Small intestine (tissue), 7 donors: ENCODE measurements around the gene NCKAP5. TPM values are rescaled to one million over a fixed set of nuclear protein-coding genes. Genes with fewer than 3 reads are reported as not detected.

Experiments used
- DNase-seq, 2 donors: peaks; one replicate each; pipeline versions ENCODE4 v3.0.0 to v3.0.0-alpha.2; 2013
- FAIRE-seq: peaks from 2 replicates; lab custom pipeline; 2012; peaks lifted over from hg19 to GRCh38; lab: Jason Lieb, UNC
- H3K27ac ChIP-seq, 3 donors: one replicate each; pipeline ENCODE4 v1.5.1; 2013; ENCODE audit warnings: low read length in 2 of 3, mild to moderate bottlenecking in 2 of 3, control low read depth in 1 of 3, inconsistent platforms in 1 of 3, low read depth in 1 of 3, moderate library complexity in 1 of 3
- H3K27me3 ChIP-seq, 3 donors: one replicate each; pipeline ENCODE4 v1.6.1; 2013; ENCODE audit warnings: low read length in 3 of 3, inconsistent platforms in 1 of 3; ENCODE audit not compliant: control insufficient read depth in 3 of 3, insufficient read depth in 3 of 3
- H3K36me3 ChIP-seq, 3 donors: one replicate each; pipeline ENCODE4 v1.6.1; 2013; ENCODE audit warnings: low read length in 3 of 3, inconsistent platforms in 1 of 3, low read depth in 1 of 3, mild to moderate bottlenecking in 1 of 3, moderate library complexity in 1 of 3; ENCODE audit not compliant: control insufficient read depth in 3 of 3, insufficient read depth in 2 of 3
- H3K4me1 ChIP-seq, 3 donors: one replicate each; pipeline ENCODE4 v1.6.1; 2013; ENCODE audit warnings: low read length in 2 of 3, inconsistent platforms in 1 of 3, low read depth in 1 of 3, mild to moderate bottlenecking in 1 of 3, moderate library complexity in 1 of 3; ENCODE audit not compliant: control insufficient read depth in 3 of 3, insufficient read depth in 2 of 3
- H3K4me3 ChIP-seq, 3 donors: one replicate each; pipeline ENCODE4 v1.5.1; 2013; ENCODE audit warnings: low read length in 3 of 3, control low read depth in 1 of 3, inconsistent platforms in 1 of 3, low read depth in 1 of 3, mild to moderate bottlenecking in 1 of 3, moderate library complexity in 1 of 3
- H3K9me3 ChIP-seq, 2 donors: one replicate each; pipeline ENCODE4 v1.6.1; 2013; ENCODE audit warnings: low read depth in 1 of 2, low read length in 1 of 2; ENCODE audit not compliant: control insufficient read depth in 2 of 2, insufficient read depth in 1 of 2
- WGBS, 3 donors: extraction: QIAGEN DNeasy Blood & Tissue Kit; methylation state at CpG; one replicate each; pipeline ENCODE4 v1.1.7; 2013; 5-methylcytosine and 5-hydroxymethylcytosine counted together
- polyA plus RNA-seq, 4 donors: library from polyadenylated mRNA; stranded (reverse) in 3 of 4; unstranded in 1 of 4; fragments of 200-250 nt in 3 of 4; fragments of 120-200 nt in 1 of 4; gene quantifications; one replicate each; pipeline versions ENCODE4 v1.2.1 to v1.2.3, GENCODE V29; 2013
- donor health status: healthy with polysubstance abuse.
- donor health status: control.
- donor health status: control.
- donor health status: Bipolar disorder and iron deficiency.
- donor health status: healthy.

The NCKAP5 gene
- polyA plus RNA-seq, 4 donors: 0.52 to 7.8 (median 6.5) TPM

- Histone ChIP-seq H3K9me3 (no peaks in the 10 kb centered on the region), H3K4me3 (no peak overlapping the region), H3K27me3 (no peaks in the 10 kb centered on the region), H3K4me1 (no peaks in the 10 kb centered on the region), H3K36me3 (no peaks in the 10 kb centered on the region), H3K27ac (no peak overlapping the region)
- FAIRE-seq: no peak
- 41 to 68% (median 56%) methylated on average over 11 of the region's 11 CpGs for WGBS, 3 donors
- DNase-seq: no peak
These were observed 593.7 kb downstream of the NCKAP5 start for GRCh38 chr2:132974467-132975095.

DNA sequence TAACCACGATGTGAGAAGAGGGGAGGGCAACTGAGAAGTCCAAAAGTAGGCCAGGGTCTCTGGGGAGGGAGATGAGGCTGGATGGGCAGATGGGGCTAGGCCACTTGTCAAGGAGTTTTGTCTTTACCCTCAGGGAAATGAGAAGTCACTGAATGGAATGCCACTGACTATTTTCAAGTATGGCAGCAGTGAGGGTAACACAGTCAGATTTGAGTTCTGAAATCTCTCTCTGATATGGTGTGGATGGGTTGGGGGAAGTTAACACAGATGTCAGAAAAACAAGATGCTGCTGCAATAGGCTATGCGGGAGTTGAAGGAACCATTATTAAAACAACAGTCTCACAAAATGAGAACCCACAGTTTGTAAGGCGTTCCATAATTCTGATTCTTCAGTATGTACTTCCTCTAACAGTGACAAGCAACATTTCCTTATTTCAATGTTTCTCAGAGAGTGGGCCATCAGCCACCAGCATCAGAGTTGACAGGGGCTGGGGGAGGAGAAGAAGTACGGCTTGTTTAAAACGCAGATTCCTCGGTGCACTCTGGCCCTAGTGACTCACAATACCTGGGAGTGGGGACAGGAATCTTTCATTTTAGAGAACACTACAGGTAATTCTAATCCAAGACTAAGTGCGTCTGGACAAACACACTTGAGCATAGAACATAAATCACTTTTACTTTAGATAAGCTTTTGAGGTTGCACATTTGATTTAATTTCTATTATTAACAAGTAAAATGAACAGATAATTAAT is 596.8 kb downstream of the NCKAP5 start:
- Histone ChIP-seq H3K36me3 (no peaks in the 10 kb centered on the region), H3K27me3 (no peaks in the 10 kb centered on the region), H3K4me3 (no peak overlapping the region), H3K4me1 (no peaks in the 10 kb centered on the region), H3K9me3 (no peaks in the 10 kb centered on the region), H3K27ac (no peak overlapping the region)
- no peak for FAIRE-seq
- 64 to 73% (median 64%) methylated on average over 7 of the region's 7 CpGs for WGBS, 3 donors
- no peak for DNase-seq

DNA sequence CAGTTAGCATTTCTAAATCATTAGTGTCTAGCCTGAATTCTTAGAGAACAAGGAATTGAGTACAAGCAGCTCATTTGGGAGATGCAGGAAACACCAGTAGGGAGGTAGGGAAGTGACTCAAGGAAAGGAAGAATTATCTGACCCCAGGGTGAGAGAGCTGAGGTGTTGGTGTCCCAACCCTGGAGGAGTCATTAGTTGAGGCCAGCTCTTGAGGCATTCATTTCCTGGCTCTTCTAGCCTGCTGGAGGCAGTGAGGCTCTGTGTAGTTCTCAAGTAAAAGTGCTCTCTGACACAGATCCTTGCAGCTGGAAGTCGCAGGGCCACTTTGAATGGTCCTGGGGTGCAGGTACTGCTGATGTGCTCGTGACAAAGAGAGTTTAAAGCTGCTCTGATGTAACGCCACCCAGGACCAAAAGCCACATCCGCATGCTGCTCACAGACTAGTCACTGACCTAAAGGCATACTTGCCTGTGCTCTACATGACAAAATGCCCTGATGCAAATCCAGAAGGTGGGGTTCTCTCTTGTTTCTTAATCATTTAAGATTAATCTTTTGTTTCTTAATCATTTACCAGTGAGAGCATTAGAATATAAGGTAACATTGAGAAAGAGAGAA is 598.8 kb downstream of the NCKAP5 start:
- no peak overlapping the region for H3K4me3 ChIP-seq
- DNase-seq (no peak), FAIRE-seq (no peak)
- H3K36me3 ChIP-seq: no peaks in the 10 kb centered on the region
- H3K9me3 ChIP-seq: no peaks in the 10 kb centered on the region
- H3K27me3 ChIP-seq: no peaks in the 10 kb centered on the region
- no peak overlapping the region for H3K27ac ChIP-seq
- H3K4me1 ChIP-seq: no peaks in the 10 kb centered on the region
- 85 to 86% (median 86%) methylated on average over 4 of the region's 4 CpGs for WGBS, 3 donors

DNA sequence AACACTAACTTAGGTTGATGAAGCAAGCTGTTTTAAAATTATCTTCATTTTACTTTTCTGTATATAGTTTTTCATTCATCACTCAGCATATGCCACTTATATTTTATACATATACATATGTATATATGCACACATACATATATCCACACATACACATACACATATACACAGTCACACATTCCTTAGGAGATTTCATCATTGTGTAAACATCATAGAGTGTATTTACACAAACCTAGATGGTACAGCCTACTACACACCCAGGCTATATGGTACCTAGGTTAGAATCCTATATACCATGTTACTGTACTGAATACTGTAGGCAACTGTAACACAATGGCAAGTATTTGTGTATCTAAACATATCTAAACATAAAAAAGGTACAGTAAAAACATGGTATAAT is 602.8 kb downstream of the NCKAP5 start:
- no peaks in the 10 kb centered on the region for H3K36me3 ChIP-seq
- H3K4me1 ChIP-seq: no peaks in the 10 kb centered on the region
- no peak overlapping the region for H3K4me3 ChIP-seq
- no peak overlapping the region for H3K27ac ChIP-seq
- FAIRE-seq (no peak), DNase-seq (no peak)
- H3K9me3 ChIP-seq: no peaks in the 10 kb centered on the region
- H3K27me3 ChIP-seq: no peaks in the 10 kb centered on the region

- Histone ChIP-seq H3K27me3 (no peaks in the 10 kb centered on the region), H3K4me3 (no peak overlapping the region), H3K27ac (no peak overlapping the region), H3K4me1 (no peaks in the 10 kb centered on the region), H3K9me3 (no peaks in the 10 kb centered on the region), H3K36me3 (no peaks in the 10 kb centered on the region)
- no peak for FAIRE-seq
- no peak for DNase-seq
- 61 to 80% (median 64%) methylated on average over 2 of the region's 2 CpGs for WGBS, 3 donors
These were observed 605.1 kb downstream of the NCKAP5 start for GRCh38 chr2:132963161-132963560.

GRCh38 chr2:132958887-132959286 is 609.4 kb downstream of the NCKAP5 start:
- H3K4me3 ChIP-seq: no peak overlapping the region
- DNase-seq (no peak), FAIRE-seq (no peak)
- no peaks in the 10 kb centered on the region for H3K36me3 ChIP-seq
- H3K9me3 ChIP-seq: no peaks in the 10 kb centered on the region
- H3K4me1 ChIP-seq: no peaks in the 10 kb centered on the region
- no peaks in the 10 kb centered on the region for H3K27me3 ChIP-seq
- 77 to 86% (median 84%) methylated on average over 2 of the region's 2 CpGs for WGBS, 3 donors
- H3K27ac ChIP-seq: no peak overlapping the region

DNA sequence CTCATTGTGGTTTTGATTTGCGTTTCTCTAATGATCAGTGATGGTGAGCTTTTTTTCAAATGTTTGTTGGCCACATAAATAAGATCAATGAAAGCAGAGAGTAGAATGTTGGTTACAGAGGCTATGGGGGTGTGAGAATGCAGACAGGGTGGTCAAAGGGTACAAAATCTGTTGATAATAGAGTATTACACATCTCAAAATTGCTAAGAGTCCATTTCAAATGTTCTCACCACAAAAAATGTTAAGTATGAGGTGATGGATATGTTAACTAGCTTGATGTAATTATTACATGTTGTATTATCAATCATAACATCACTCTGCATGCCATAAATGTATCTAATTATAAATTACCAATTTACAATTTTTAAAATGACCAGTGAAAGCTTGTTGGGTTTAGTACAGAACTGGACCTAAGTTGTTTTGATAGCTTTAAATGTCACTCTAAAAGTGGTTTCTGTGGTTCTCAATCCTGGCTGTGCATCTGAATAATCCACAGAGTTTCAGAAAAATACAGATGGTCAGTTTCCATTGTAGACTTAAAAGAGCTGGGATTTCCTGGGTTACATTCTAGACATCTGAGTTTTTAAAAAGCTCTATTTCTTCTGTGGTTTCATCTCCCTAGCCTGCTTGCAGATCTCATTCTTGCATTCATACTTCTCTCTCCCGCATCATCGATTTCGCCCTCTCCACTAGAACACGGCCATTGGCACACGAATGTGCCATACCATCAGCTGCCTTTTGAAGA is 612.2 kb downstream of the NCKAP5 start:
- Histone ChIP-seq H3K9me3 (no peaks in the 10 kb centered on the region), H3K4me3 (no peak overlapping the region), H3K36me3 (no peaks in the 10 kb centered on the region), H3K4me1 (no peaks in the 10 kb centered on the region), H3K27ac (no peak overlapping the region), H3K27me3 (no peaks in the 10 kb centered on the region)
- whole genome bisulfite sequencing, 3 donors: 87 to 94% (median 90%) methylated on average over 6 of the region's 6 CpGs
- DNase-seq (no peak), FAIRE-seq (no peak)

GRCh38 chr2:132953771-132954170 is 614.5 kb downstream of the NCKAP5 start:
- H3K27me3 ChIP-seq: no peaks in the 10 kb centered on the region
- 79 to 100% (median 96%) methylated on average over 1 of the region's 1 CpG for WGBS, 3 donors
- FAIRE-seq: no peak
- no peak overlapping the region for H3K4me3 ChIP-seq
- H3K9me3 ChIP-seq: no peaks in the 10 kb centered on the region
- no peak for DNase-seq
- H3K4me1 ChIP-seq: no peaks in the 10 kb centered on the region
- H3K36me3 ChIP-seq: no peaks in the 10 kb centered on the region
- no peak overlapping the region for H3K27ac ChIP-seq
